GM12864 (cell line): Measurements from ENCODE around the gene MAPK6.
"Not testable (repeated sequence)": the region's sequence is repeated elsewhere in the genome, so short reads cannot be mapped to it uniquely, and the experiment has no call there.

Experiments used
- DNase-seq: peaks from one replicate; pipeline ENCODE4 v3.0.0-alpha.2; 2011; ENCODE audit warnings: low read depth
- H3K4me3 ChIP-seq: 2 replicates; pipeline ENCODE4 v1.5.1; 2011; ENCODE audit warnings: mild to moderate bottlenecking, low read depth, low read length, control low read depth
- CTCF ChIP-seq: IDR thresholded peaks from 2 replicates; pipeline ENCODE4 v1.5.1; 2011; ENCODE audit warnings: low read depth, mild to moderate bottlenecking, moderate library complexity, low read length, control low read depth, inconsistent platforms; ENCODE audit errors: missing control alignments

The MAPK6 gene

GRCh38 chr15:52094811-52095584 is 76.0 kb downstream of the MAPK6 start:
- TF ChIP-seq CTCF = no peak
- H3K4me3 ChIP-seq = no peak overlapping the region
- no peak for DNase-seq

DNA sequence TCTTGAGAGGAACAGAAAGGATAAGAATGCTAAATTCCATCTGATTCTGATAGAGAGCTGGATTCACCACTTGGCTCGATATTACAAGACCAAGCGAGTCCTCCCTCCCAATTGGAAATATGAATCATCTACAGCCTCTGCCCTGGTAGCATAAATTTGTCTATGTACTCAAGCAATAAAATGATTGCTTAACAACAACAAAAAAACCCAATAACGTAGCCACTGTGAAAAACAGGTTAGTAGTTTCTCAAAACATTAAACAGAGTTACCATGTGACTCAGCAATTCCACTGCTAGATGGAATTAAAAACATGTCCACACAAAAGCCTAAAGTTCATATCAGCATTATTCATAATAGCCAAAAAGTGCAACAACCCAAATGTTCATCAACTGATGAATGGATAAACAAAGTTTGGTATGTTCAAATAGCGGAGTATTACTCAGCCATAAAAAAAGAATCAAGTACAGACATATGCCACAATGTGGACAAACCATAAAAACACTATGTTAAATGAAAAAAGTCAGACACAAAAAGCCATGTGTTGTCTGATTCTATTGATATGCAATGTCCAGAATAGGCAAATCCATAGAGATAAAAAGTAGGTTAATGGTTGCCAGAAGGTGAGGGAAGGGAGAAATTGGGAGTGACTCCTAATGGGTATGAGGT is 76.7 kb downstream of the MAPK6 start:
- no peak overlapping the region for H3K4me3 ChIP-seq
- no peak for TF ChIP-seq CTCF
- DNase-seq = no peak

DNA sequence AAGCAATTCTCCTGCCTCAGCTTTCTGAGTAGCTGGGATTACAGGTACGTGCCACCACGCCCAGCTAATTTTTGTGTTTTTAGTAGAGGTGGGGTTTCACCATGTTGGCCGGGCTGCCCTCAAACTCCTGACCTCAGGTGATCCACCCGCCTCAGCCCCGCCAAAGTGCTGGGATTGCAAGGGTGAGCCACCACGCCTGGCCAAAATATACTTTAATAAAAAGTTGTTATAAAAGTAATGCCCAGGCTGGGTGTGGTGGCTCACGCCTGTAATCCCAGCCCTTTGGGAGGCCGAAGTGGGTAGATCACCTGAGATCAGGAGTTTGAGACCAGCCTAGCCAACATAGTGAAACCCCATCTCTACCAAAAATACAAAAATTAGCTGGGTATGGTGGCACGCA is 77.5 kb downstream of the MAPK6 start:
- DNase-seq, H3K4me3 ChIP-seq: not testable (repeated sequence)

GRCh38 chr15:52097180-52097579 is 78.2 kb downstream of the MAPK6 start:
- no peak for DNase-seq
- H3K4me3 ChIP-seq = no peak overlapping the region
- TF ChIP-seq CTCF = no peak

GRCh38 chr15:52098323-52098722 is 79.3 kb downstream of the MAPK6 start:
- TF ChIP-seq CTCF = no peak
- DNase-seq = no peak
- no peak overlapping the region for H3K4me3 ChIP-seq

GRCh38 chr15:52099651-52100272 is 80.7 kb downstream of the MAPK6 start:
- no peak overlapping the region for H3K4me3 ChIP-seq
- no peak for DNase-seq
- TF ChIP-seq CTCF = no peak

- TF ChIP-seq CTCF = no peak
- DNase-seq = no peak
- H3K4me3 ChIP-seq = no peak overlapping the region
These were observed 81.9 kb downstream of the MAPK6 start for GRCh38 chr15:52100807-52101442.
